Thyroid gland (tissue), 4 donors: ENCODE data around the gene TSSK6.

Source experiments
- CTCF ChIP-seq, 6 experiments: fragments of 200-600 bp in 3 of 6; fragments of 450-650 bp in 3 of 6; sonication (generic) in 3 of 6; IDR thresholded peaks; one replicate each; pipeline ENCODE4 v1.5.1; 2016 to 2019; ENCODE audit warnings: antibody characterized with exemption in 6 of 6, mild to moderate bottlenecking in 2 of 6, inconsistent platforms in 1 of 6, moderate library complexity in 1 of 6
- POLR2A ChIP-seq, 2 donors: fragments of 450-650 bp; IDR thresholded peaks; one replicate each; pipeline ENCODE4 v1.6.1; 2017; ENCODE audit warnings: antibody characterized with exemption in 2 of 2, mild to moderate bottlenecking in 2 of 2, moderate library complexity in 1 of 2

DNA sequence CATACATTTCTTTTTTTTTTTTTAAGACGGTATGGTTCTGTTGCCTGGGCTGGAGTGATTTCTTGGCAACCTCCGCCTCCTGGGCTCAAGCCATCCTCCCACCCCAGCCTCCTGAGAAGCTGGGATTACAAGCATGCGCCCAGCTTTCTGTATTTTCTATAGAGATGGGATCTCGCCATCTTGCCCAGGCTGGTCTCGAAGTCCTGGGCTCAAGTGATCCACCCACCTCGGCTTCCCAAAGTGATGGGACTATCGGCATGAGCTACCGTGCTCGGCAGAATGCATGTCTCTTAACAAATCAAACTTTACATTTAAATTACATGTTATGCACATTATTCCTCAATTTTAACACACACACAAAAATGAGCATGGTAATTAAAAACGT is 1.9 kb upstream of the TSSK6 start:
- TF ChIP-seq POLR2A (IDR thresholded peaks at IDR 0.05), result no peak
- TF ChIP-seq CTCF (IDR thresholded peaks at IDR 0.05), result no peak
